Heart left ventricle (tissue), 16 donors: ENCODE data around the gene ERGIC1. TPM values are rescaled to one million over a fixed set of nuclear protein-coding genes. Genes with fewer than 3 reads are reported as not detected.
A peak's percentile ranks its signal among the peaks of the same experiment; 100 is the strongest.

Experiments used
- ATAC-seq, 4 donors: fragments of 200-7000 bp; cut with Tn5 transposase; one replicate each; pipeline ENCODE4 v1.9.1; 2020 to 2022; ENCODE audit warnings: moderate library complexity in 4 of 4, mild to moderate bottlenecking in 3 of 4, moderate number of reproducible peaks in 1 of 4
- DNase-seq, 5 donors: peaks; one replicate each; pipeline ENCODE4 v3.0.0-alpha.2; 2020
- H3K27ac ChIP-seq, 12 donors: fragments of 200-600 bp; sonication (generic) in 4 of 12; one replicate each; pipeline versions ENCODE4 v1.5.0 to v1.8.0; 2016 to 2022; ENCODE audit warnings: mild to moderate bottlenecking in 2 of 12
- H3K27me3 ChIP-seq, 9 donors: fragments of 200-600 bp; sonication (generic) in 2 of 9; one replicate each; pipeline versions ENCODE4 v1.5.1 to v1.8.0; 2016 to 2022; ENCODE audit warnings: mild to moderate bottlenecking in 3 of 9
- H3K36me3 ChIP-seq, 9 donors: fragments of 200-600 bp; sonication (generic) in 2 of 9; one replicate each; pipeline versions ENCODE4 v1.5.0 to v1.8.0; 2018 to 2022; ENCODE audit warnings: mild to moderate bottlenecking in 2 of 9
- H3K4me1 ChIP-seq, 12 donors: fragments of 200-600 bp; sonication (generic) in 4 of 12; one replicate each; pipeline versions ENCODE4 v1.5.0 to v1.8.0; 2016 to 2022; ENCODE audit warnings: mild to moderate bottlenecking in 3 of 12
- H3K4me3 ChIP-seq, 12 donors: fragments of 200-600 bp; sonication (generic) in 4 of 12; one replicate each; pipeline versions ENCODE4 v1.5.0 to v1.8.0; 2017 to 2022; ENCODE audit warnings: mild to moderate bottlenecking in 9 of 12, moderate library complexity in 4 of 12
- H3K9me3 ChIP-seq, 12 donors: fragments of 200-600 bp; sonication (generic) in 4 of 12; one replicate each; pipeline versions ENCODE4 v1.5.0 to v1.8.0; 2016 to 2022; ENCODE audit warnings: mild to moderate bottlenecking in 1 of 12
- POLR2A ChIP-seq, 2 donors: fragments of 450-650 bp; IDR thresholded peaks; one replicate each; pipeline ENCODE4 v1.6.1; 2017; ENCODE audit warnings: antibody characterized with exemption in 2 of 2, mild to moderate bottlenecking in 2 of 2, moderate library complexity in 2 of 2
- WGBS, 4 donors: extraction: QIAGEN DNeasy Blood & Tissue Kit in 2 of 4; methylation state at CpG; one replicate each; pipeline versions ENCODE4 v1.1.5 to v1.1.7; 2013 to 2018; 5-methylcytosine and 5-hydroxymethylcytosine counted together
- intact Hi-C, 10 donors: fragments of 100-400 bp; cut with DNase I; formaldehyde crosslinking; loops; one replicate each; pipeline versions ENCODE4 v1.11.1 to v1.14.2; 2022
- polyA plus RNA-seq, 2 donors: library from polyadenylated mRNA; stranded (reverse); fragments of 200-250 nt; gene quantifications; one replicate each; pipeline ENCODE4 v1.2.3, GENCODE V29; 2013
- total RNA-seq, 9 donors: library from RNA; depleted of rRNA in 2 of 9; stranded (reverse); fragments of >200 nt in 2 of 9; fragmentation: NEBNext Ultra II Directional in 3 of 9; extraction: Animal tissue kit (Norgen Biotek cat#: 25700) in 3 of 9; gene quantifications; one replicate each; pipeline versions ENCODE4 v1.1.0 to v1.2.4, GENCODE V29; 2016 to 2023
- TF ChIP-seq, protein P1 (sequence below), 12 donors: fragments of 200-600 bp; sonication (generic) in 4 of 12; IDR thresholded peaks; one replicate each; pipeline versions ENCODE4 v1.5.0 to v1.8.0; 2018 to 2022; ENCODE audit warnings: antibody characterized with exemption in 12 of 12, mild to moderate bottlenecking in 5 of 12
- donor health status: ischemic (EF 13 %, LVEDD 7.1; RV severe dilation, severe dysfunction).
- donor health status: healthy with polysubstance abuse.
- donor health status: DM: no; HTN: yes; CAD: no.
- donor health status: DM: no; HTN: no; CAD: no.
- donor health status: ischemic (EF 25% LVEDD 6.9; RV normal size, moderate dysfunction).
- donor health status: ischemic (EF 25% LVEDD 5.7; RV mildly dilated, moderate dysfunction).
- donor health status: healthy.
- donor health status: DM: yes; HTN: yes; CAD: no.
- donor health status: ischemic (EF 35%, LVEDD 5.7; RV mildly dilated, moderate dysfunction).
- donor health status: nonischemic (EF 11% LVEDD 7.7; RV severe dilation, severe dysfunction).
- donor health status: DM: yes; HTN: yes; CAD: no.
- donor health status: PGD.
- donor health status: ischemic (EF 29% LVEDD 5.4; RV normal size, mild dysfunction).
- donor health status: nonischemic (EF 23%, LVEDD 6.1; RV moderate dilation, normal function).

ERGIC1 gene
- total and polyA plus RNA-seq, 11 donors = 66.6 to 115 (median 84.9) TPM

- TF ChIP-seq, protein P1, sequence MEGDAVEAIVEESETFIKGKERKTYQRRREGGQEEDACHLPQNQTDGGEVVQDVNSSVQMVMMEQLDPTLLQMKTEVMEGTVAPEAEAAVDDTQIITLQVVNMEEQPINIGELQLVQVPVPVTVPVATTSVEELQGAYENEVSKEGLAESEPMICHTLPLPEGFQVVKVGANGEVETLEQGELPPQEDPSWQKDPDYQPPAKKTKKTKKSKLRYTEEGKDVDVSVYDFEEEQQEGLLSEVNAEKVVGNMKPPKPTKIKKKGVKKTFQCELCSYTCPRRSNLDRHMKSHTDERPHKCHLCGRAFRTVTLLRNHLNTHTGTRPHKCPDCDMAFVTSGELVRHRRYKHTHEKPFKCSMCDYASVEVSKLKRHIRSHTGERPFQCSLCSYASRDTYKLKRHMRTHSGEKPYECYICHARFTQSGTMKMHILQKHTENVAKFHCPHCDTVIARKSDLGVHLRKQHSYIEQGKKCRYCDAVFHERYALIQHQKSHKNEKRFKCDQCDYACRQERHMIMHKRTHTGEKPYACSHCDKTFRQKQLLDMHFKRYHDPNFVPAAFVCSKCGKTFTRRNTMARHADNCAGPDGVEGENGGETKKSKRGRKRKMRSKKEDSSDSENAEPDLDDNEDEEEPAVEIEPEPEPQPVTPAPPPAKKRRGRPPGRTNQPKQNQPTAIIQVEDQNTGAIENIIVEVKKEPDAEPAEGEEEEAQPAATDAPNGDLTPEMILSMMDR (IDR thresholded peaks at IDR 0.05) = no peak
- TF ChIP-seq POLR2A (IDR thresholded peaks at IDR 0.05) = no peak
- ATAC-seq = no peak
- Histone ChIP-seq H3K4me1 (peaks cover 0 to 15% (median 0%) of the 10 kb centered on the region in 12 donors), H3K27me3 (no peaks in the 10 kb centered on the region), H3K36me3 (peaks cover 0 to 53% (median 17%) of the 10 kb centered on the region in 9 donors), H3K9me3 (no peaks in the 10 kb centered on the region), H3K27ac (peak overlapping the region in 1 of 12 donors; percentile 83), H3K4me3 (no peak overlapping the region)
- WGBS, 4 donors = 92 to 95% (median 93%) methylated on average over 6 of the region's 6 CpGs
- intact Hi-C loops = loop anchor here in 5 of 10 donors (5.0 to 10.0 kb wide), 4 partner anchors 470 to 480 kb away; no protein-coding TSS in a partner anchor
- DNase-seq = peak in 1 of 5 donors; percentile 19
Observed at GRCh38 chr5:172944741-172945140, 110.7 kb downstream of the ERGIC1 start.

DNA sequence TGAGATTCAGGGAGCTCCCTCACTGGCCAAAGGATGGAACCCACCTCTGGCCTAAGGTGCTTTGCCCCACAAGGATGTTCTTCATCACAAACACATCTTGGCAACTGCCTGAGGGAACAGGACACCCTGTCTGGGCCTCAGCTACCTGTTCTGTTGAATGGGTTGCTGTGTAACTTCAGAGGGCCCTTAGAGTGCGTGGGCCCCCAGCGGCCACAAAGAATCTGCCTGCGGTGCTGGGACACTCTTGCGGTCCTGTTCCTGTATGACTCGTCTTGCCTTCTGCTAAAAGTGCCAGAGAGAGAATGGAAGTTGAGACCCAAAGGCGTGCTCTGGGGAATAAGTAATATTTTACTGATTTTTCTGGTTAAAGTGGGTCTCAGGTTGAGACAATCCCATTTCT is 111.1 kb downstream of the ERGIC1 start:
- 93 to 96% (median 95%) methylated on average over 6 of the region's 6 CpGs for WGBS, 4 donors
- H3K9me3 ChIP-seq = no peaks in the 10 kb centered on the region
- intact Hi-C loops = loop anchor here in 5 of 10 donors (5.0 to 10.0 kb wide), 4 partner anchors 470 to 480 kb away; no protein-coding TSS in a partner anchor
- ATAC-seq = no peak
- H3K4me3 ChIP-seq = no peak overlapping the region
- peak in 1 of 5 donors; percentile 2 for DNase-seq
- no peak for TF ChIP-seq POLR2A (IDR thresholded peaks at IDR 0.05)
- TF ChIP-seq, protein P1 (IDR thresholded peaks at IDR 0.05) = no peak
- H3K27me3 ChIP-seq = no peaks in the 10 kb centered on the region
- peaks cover 0 to 54% (median 17%) of the 10 kb centered on the region in 9 donors for H3K36me3 ChIP-seq
- no peak overlapping the region for H3K27ac ChIP-seq
- H3K4me1 ChIP-seq = peaks cover 0 to 11% (median 0%) of the 10 kb centered on the region in 12 donors

DNA sequence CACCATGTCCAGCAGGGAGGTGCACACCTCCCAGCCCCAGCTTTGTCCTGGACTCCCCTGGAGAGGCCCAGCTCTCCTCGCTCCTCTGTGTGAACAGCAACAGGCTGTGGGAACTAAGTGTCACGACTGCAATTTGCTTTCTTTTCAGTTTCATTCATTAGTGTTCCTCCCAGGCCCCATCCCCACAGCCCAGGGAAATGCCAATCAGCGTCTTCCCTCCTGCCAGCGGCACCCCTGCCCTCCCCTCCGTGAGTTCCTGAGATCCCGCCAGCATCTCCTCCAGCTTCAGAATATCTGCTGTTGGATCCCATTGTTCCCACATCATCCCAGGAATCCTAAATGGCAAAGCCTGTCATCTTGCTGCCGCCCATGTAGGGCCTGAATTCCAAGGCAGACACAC is 112.1 kb downstream of the ERGIC1 start:
- 84 to 94% (median 92%) methylated on average over 7 of the region's 7 CpGs for WGBS, 4 donors
- intact Hi-C loops = loop anchor here in 5 of 10 donors (5.0 to 10.0 kb wide), 4 partner anchors 471 to 481 kb away; no protein-coding TSS in a partner anchor
- ATAC-seq (no peak), DNase-seq (peak in 1 of 5 donors; percentile 14)
- Histone ChIP-seq H3K27me3 (no peaks in the 10 kb centered on the region), H3K4me3 (no peak overlapping the region), H3K36me3 (peaks cover 0 to 57% (median 27%) of the 10 kb centered on the region in 9 donors), H3K4me1 (peaks cover 0 to 9% (median 0%) of the 10 kb centered on the region in 12 donors), H3K27ac (no peak overlapping the region), H3K9me3 (no peaks in the 10 kb centered on the region)
- TF ChIP-seq, protein P1 (IDR thresholded peaks at IDR 0.05) = no peak

DNA sequence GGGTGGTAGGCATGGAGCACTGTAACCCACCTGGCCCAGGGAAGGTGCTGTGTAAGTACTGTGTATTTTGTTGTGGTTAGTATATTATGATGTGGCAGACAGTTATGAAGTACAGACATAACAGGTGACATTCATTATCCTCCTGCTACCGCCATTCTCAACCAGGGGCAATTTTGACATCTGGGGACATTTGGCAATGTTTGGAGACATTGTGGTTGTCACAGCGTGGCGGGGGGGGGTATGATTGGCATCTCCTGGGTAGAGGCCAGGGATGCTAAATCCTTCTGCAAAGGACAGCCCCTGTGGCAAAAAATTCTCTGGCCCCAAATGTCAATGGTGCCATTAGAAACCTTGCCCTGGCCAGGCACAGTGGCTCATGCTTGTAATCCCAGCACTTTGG is 115.4 kb downstream of the ERGIC1 start:
- H3K36me3 ChIP-seq = peaks cover 0 to 56% (median 33%) of the 10 kb centered on the region in 9 donors
- no peak overlapping the region for H3K4me3 ChIP-seq
- no peaks in the 10 kb centered on the region for H3K9me3 ChIP-seq
- intact Hi-C loops = loop anchor here in 5 of 10 donors (5.0 to 10.0 kb wide), 4 partner anchors 475 to 485 kb away; no protein-coding TSS in a partner anchor
- ATAC-seq (no peak), DNase-seq (peak in 1 of 5 donors; percentile 2)
- TF ChIP-seq, protein P1 (IDR thresholded peaks at IDR 0.05) = no peak
- TF ChIP-seq POLR2A (IDR thresholded peaks at IDR 0.05) = no peak
- H3K27me3 ChIP-seq = no peaks in the 10 kb centered on the region
- H3K27ac ChIP-seq = no peak overlapping the region
- 91 to 98% (median 95%) methylated on average over 3 of the region's 3 CpGs for WGBS, 4 donors
- H3K4me1 ChIP-seq = peaks cover 0 to 7% (median 0%) of the 10 kb centered on the region in 12 donors
